Activated naive CD4-positive, alpha-beta T cell (primary cell): ENCODE data around the gene SSBP3.
"Not testable (repeated sequence)": the region's sequence is repeated elsewhere in the genome, so short reads cannot be mapped to it uniquely, and the experiment has no call there.

Source experiments
- DNase-seq, 4 experiments: peaks; one replicate each; lab custom pipeline; 2025; lab: John Stamatoyannopoulos, UW

Gene SSBP3

GRCh38 chr1:54406339-54407153 is at the start of gene SSBP3:
TSS of gene SSBP3 (minus strand) at chr1:54406394.
- DNase-seq, result peak; percentile 73 to 91 (median 78)

DNA sequence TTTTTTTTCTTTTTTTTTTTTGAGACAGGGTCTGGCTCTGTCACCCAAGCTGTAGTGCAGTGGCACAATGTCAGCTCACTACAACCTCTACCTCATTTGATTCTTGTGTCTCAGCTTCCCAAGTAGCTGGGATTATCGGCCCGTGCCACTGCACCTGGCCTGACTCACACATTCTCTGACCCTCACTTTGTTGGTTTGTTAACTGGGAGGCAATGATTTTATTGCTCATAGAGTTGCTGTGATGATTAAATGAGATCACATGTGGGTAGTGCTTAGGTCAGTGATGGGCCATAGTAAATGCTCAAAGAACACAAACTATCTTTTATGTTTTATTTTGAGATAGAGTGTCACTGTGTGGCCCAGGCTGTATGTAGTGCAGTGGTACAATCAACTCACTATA is 47.3 kb upstream of the SSBP3 start:
- DNase-seq, result no peak

GRCh38 chr1:54453022-54453421 is 46.8 kb upstream of the SSBP3 start:
- DNase-seq, result no peak

DNA sequence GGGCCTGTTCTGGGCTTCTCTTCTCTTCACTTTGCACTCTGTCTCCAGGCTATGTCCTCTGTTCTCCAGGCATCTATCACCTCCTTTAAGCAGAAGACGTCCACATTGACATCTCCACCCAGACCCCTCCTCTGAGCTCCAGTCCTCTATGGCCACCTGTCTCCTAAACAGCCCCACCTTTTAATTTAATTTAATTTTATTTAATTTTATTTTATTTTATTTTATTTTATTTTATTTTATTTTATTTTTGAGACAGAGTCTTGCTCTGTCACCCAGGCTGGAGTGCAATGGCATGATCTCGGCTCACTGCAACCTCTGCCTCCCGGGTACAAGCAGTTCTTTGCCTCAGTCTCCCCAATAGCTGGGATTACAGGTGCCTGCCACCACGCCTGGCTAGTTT is 43.2 kb upstream of the SSBP3 start:
- not testable (repeated sequence) for DNase-seq

GRCh38 chr1:54448801-54449200 is 42.6 kb upstream of the SSBP3 start:
- DNase-seq, result not testable (repeated sequence)

DNA sequence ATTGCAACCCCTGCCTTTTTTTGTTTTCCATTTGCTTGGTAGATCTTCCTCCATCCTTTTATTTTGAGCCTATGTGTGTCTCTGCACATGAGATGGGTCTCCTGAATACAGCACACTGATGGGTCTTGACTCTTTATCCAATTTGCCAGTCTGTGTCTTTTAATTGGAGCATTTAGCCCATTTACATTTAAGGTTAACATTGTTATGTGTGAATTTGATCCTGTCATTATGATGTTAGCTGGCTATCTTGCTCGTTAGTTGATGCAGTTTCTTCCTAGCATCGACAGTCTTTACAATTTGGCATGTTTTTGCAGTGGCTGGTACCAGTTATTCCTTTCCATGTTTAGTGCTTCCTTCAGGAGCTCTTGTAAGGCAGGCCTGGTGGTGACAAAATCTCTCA is 40.9 kb upstream of the SSBP3 start:
- DNase-seq, result not testable (repeated sequence)

DNA sequence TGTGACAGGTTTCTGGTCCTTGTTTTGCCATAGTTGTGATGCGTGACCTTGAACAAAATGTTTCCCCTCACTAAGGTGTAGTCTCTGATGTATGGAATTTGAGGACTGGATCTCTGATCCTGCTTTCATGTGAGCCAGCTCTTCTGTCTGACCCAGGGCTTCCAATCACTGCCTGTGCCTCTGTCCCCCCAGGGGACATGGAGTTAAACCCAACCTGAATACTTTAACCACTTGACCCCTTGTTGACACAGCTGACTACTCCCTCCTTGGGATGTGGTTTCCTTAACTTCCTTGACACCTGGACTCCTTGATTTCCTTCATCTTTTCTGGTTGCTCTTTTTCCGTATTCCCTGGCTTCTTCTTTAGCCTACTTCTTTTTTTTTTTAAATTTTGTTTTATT is 36.0 kb upstream of the SSBP3 start:
- DNase-seq, result no peak

DNA sequence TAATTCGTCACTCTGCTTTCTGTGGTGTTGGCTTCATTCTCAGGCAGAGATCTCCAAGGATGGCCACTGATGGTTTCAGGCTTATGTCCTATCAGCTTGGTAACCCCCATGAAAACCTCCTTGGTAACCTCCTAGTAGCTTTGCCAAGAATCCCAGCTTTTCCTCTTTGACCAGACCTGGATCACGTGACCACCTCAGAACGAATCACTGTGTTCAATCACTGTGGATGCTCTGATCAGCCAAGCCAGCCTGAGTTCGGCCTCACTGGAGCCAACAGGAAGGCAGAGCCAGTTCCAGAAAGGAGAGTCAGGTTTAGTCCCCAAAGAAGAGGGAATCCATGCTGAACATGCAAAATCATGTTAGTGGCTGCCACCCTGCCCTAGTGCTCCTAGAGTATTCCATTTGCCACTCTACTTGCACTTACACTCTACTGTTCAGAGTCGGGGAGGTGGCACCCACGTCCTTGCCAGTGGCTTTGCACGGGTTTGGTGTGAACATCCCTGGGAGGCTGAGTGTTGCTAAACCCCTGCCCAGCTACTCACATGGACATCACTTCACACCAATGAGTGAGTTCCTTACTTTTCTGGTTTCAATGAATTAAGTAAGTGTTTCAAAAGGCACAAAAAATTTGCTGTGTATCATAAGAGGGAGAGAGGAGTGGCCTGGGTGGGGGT is 33.5 kb upstream of the SSBP3 start:
- no peak for DNase-seq

GRCh38 chr1:54437783-54438182 is 31.6 kb upstream of the SSBP3 start:
- DNase-seq, result no peak

GRCh38 chr1:54436826-54437225 is 30.6 kb upstream of the SSBP3 start:
- no peak for DNase-seq

DNA sequence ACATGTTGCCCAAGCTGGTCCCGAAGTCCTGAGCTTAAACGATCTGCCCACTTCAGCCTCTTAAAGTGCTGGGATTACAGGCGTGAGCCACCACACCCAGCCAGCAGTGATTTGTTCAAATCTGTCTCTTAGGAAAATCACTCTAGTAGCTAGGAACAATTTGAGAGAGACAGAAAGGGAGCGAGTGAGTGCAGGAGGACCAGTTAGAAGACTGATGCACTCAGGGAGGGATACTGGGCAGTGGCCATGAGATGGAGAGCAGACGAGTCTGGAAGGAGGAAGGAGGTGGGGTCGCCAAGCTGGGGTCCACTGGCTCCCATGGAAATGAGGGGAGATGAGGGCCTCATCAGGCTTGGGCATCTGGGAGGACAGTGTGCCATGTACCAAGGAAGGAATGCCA is 23.6 kb upstream of the SSBP3 start:
- no peak for DNase-seq

DNA sequence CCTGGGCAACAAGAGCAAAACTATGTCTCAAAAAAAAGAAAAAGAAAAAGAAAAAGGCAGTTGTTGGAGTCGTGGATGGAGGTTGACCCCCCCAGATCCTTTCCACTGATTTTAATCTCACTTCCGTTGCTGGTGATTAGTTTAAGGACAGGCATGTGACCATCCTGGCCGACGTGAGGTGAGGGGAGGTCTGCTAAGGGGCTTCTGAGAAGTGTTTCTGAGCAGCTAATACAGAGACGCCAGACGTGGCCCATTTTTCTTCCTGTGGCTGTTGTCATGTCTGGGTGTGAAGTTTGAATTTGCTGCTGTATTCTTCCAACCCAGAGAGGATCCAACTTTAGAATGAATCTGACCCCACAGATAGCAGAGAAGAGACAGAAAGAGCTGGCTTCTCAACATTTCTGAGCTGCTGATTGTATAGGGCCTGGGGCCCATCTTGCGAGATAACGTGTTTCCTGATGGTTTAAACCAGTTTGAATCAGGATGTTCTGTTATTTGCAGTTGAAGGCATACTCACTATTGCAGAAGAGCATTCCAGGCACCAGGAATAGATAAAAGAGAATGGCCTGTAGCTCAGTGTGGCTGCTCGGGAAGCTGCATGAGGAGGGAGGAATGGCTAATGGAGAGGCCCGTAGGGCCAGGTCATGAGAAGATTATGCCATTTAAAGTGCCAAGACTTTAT is 22.8 kb upstream of the SSBP3 start:
- no peak for DNase-seq

GRCh38 chr1:54425152-54425584 is 19.0 kb upstream of the SSBP3 start:
- no peak for DNase-seq

GRCh38 chr1:54424398-54424797 is 18.2 kb upstream of the SSBP3 start:
- no peak for DNase-seq

DNA sequence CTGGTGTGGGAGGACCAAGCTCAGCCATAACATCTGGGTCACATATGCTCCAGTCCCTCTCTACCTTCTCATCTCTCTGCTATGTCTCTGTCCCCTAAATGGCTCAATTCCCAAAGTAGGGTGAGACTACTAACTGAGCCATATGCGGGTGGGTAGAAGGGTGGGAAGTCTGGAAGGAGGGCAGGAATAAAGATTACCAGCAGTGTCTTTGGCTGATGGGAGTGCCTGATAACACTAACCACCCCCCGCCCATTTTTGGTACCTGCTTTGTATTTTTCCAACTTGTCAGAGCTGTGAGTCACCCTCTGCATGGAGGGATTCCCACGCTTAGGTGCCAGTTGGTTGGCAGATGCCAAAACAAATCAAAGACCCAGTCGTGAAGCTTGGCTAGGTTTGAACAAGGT is 14.9 kb upstream of the SSBP3 start:
- no peak for DNase-seq

DNA sequence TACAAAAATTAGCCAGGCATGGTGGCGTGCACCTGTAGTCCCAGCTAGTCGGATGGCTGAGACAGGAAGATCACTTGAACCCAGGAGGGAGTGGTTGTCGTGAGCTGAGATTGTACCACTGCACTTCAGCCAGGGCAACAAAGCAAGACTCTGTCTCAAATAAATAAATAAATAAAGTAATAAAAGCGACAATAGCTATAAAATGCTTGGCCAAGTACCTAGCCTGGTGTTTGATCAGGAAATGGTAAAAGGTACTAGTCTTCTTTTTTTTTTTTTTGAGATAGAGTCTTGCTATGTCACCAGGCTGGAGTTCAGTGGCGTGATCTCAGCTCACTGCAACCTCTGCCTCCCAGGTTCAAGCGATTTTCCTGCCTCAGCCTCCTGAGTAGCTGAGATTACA is 12.4 kb upstream of the SSBP3 start:
- DNase-seq, result not testable (repeated sequence)

GRCh38 chr1:54417123-54417522 is 10.9 kb upstream of the SSBP3 start:
- no peak for DNase-seq

DNA sequence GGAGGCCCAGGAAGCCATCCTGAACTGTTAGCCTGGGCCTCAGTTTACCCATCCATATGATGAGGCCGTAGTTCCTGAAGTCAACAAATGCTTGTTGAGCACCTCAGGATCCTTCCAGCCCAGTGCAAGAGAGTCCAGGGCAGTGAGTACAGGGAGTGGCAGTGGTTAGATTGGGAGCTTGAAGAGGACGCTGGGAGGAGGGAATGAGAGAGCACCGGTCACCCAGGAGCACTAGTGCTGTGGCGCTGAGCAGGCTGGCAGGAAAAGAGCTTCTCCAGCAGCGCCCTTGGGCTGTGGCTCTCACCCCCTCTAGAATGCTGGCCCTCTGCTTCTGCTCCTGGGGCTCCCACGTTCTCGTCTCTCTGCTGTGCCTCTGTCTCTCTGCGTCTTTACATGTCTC is 10.2 kb upstream of the SSBP3 start:
- DNase-seq, result no peak

- DNase-seq, result no peak
Observed at GRCh38 chr1:54415991-54416390, 9.8 kb upstream of the SSBP3 start.

DNA sequence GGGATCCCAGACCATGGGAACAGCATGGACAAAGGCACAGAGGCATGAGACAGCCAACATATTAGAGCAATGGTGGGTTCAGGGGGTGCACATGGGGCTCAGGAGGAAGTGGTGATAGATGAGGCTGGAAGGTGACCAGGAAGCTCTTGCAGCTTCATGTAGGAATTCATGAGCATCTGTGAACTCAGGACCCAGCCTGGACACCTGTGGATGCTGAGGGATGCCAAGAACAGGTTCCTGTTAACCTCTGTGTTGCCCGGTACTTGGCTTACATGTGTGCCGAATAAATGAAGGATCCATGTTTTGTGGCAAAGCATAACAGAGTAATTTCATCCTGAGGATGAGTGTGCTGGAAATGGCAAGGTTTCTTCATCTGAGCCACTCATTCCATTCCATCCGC is 9.3 kb upstream of the SSBP3 start:
- DNase-seq, result no peak

DNA sequence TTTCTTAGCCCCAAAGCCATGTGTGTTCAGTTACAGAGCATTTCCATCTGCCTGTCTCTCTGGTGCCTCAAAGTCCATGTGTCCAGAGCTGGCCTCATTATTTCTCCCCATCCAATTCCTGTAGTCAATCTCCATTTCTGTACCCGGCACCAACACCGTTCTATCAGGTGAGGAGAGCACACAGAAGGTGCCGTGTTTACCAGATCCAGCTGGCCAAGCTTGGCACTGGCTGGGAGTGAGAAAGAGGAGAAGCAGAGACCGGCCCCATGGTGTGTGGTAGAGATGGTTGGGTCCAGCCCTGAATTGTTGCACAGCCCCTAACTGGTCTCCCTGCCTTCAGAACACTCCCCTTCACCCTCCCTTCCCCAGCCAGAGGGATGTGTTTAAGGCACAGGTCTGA is 7.5 kb upstream of the SSBP3 start:
- DNase-seq, result no peak

DNA sequence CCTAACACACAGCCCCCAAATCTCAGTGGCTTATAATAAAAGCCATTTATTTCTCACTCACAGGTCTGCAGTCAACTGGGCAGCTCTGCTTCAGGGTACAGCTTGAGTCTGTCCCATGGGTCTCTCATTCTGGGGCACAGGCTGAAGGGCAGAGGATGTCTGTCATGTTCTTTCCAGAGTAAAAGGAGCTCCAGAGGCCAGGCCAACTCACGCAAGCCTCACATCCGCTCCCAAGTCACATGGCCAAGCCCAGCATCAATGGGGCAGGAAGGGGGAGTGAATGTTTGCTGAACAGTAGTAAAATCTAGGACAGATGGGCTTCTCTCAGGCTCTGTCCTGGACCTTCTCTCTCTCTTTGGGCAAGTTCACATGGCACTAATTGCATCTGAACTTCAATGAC is 7.1 kb upstream of the SSBP3 start:
- no peak for DNase-seq

- DNase-seq, result no peak
Observed at GRCh38 chr1:54410359-54410758, 4.2 kb upstream of the SSBP3 start.
